Hepatocyte (in vitro differentiated cells): ENCODE measurements around the gene LMX1A. TPM values are rescaled to one million over a fixed set of nuclear protein-coding genes. Genes with fewer than 3 reads are reported as not detected.
A peak's percentile ranks its signal among the peaks of the same experiment; 100 is the strongest.

Experiments
- DNase-seq: peaks from one replicate; pipeline ENCODE4 v3.0.0-alpha.2; 2016; ENCODE audit warnings: low spot score
- H2AFZ ChIP-seq: fragments of 200-600 bp; sonication (generic); 2 replicates; pipeline ENCODE4 v1.6.0; 2016; ENCODE audit warnings: antibody characterized with exemption, mild to moderate bottlenecking
- H3K27ac ChIP-seq: fragments of 200-600 bp; sonication (generic); 2 replicates; pipeline ENCODE4 v1.5.1; 2016; ENCODE audit warnings: mild to moderate bottlenecking
- H3K27me3 ChIP-seq: fragments of 200-600 bp; sonication (generic); 2 replicates; pipeline ENCODE4 v1.6.1; 2016
- H3K36me3 ChIP-seq: fragments of 200-600 bp; sonication (generic); replicated peaks from 2 replicates; pipeline ENCODE4 v1.5.1; 2016; ENCODE audit warnings: low read depth; ENCODE audit not compliant: insufficient read depth
- H3K4me1 ChIP-seq: fragments of 200-600 bp; sonication (generic); 2 replicates; pipeline ENCODE4 v1.5.1; 2016; ENCODE audit warnings: mild to moderate bottlenecking, moderate library complexity; ENCODE audit not compliant: insufficient read depth
- H3K4me2 ChIP-seq: fragments of 200-600 bp; sonication (generic); 2 replicates; pipeline ENCODE4 v1.6.0; 2016
- H3K4me3 ChIP-seq: fragments of 200-600 bp; sonication (generic); 2 replicates; pipeline ENCODE4 v1.5.1; 2016; ENCODE audit warnings: mild to moderate bottlenecking
- H3K79me2 ChIP-seq: fragments of 200-600 bp; sonication (generic); 2 replicates; pipeline ENCODE4 v1.6.0; 2017; ENCODE audit warnings: mild to moderate bottlenecking
- H3K9me2 ChIP-seq: fragments of 200-600 bp; sonication (generic); replicated peaks from 2 replicates; pipeline ENCODE4 v1.6.0; 2017; ENCODE audit warnings: mild to moderate bottlenecking; ENCODE audit not compliant: insufficient read depth
- H3K9me3 ChIP-seq: fragments of 200-600 bp; sonication (generic); 2 replicates; pipeline ENCODE4 v1.5.1; 2016; ENCODE audit warnings: low read depth, mild to moderate bottlenecking
- H4K20me1 ChIP-seq: fragments of 200-600 bp; sonication (generic); 2 replicates; pipeline ENCODE4 v1.6.0; 2016; ENCODE audit warnings: mild to moderate bottlenecking; ENCODE audit not compliant: insufficient read depth, poor library complexity, severe bottlenecking
- EZH2 ChIP-seq: fragments of 200-600 bp; sonication (generic); IDR thresholded peaks from 2 replicates; pipeline ENCODE4 v1.6.1; 2016; ENCODE audit warnings: antibody characterized with exemption, mild to moderate bottlenecking, borderline replicate concordance
- EZH2phosphoT487 ChIP-seq: fragments of 200-600 bp; sonication (generic); IDR thresholded peaks from one replicate; pipeline ENCODE4 v1.6.1; 2018; ENCODE audit warnings: antibody characterized with exemption, mild to moderate bottlenecking, low read depth, moderate library complexity; ENCODE audit not compliant: unreplicated experiment, severe bottlenecking
- WGBS: methylation state at CpG from one replicate; pipeline ENCODE4 v1.1.6; 2016; ENCODE audit warnings: low lambda C conversion rate; ENCODE audit errors: missing lambda C conversion rate; 5-methylcytosine and 5-hydroxymethylcytosine counted together
- polyA plus RNA-seq: library from polyadenylated mRNA; unstranded; fragments of >200 nt; fragmentation: Nextera tagmentation; extraction: Ambion mirVana; gene quantifications from 2 replicates; pipeline ENCODE4 v1.2.1, GENCODE V29; 2016
- total RNA-seq: library from RNA; depleted of rRNA; stranded (reverse); fragments of >200 nt; gene quantifications from 2 replicates; pipeline ENCODE4 v1.2.3, GENCODE V29; 2014
- TF ChIP-seq, protein P1 (sequence below): fragments of 200-600 bp; sonication (generic); IDR thresholded peaks from 2 replicates; pipeline ENCODE4 v1.5.1; 2016; ENCODE audit warnings: antibody characterized with exemption, mild to moderate bottlenecking; ENCODE audit not compliant: poor library complexity

LMX1A gene
- total and polyA plus RNA-seq, 2 experiments from 2014 or later, result not detected

DNA sequence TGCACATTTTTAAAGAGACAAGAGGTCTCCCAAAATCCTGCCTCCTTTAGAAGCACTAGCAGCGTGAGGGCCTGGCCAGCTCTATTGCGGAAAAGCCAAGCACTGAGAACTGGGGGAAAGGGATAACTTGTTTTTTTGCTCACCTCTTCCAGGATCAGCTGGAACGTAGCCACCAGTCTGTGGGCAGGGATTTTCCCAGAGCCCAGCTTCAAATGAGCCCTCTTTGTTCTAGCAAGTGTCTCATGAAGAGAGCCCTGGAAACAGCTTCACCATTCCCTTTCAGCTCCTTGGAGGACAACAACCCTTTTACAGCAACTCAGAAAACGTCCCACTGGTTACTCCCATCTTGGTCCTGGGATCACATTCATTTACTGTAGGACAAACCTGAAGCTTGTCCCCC lies 195.4 kb downstream of the LMX1A start:
- Histone ChIP-seq H3K4me1 (no peaks in the 10 kb centered on the region), H3K9me3 (no peaks in the 10 kb centered on the region), H2AFZ (no peak overlapping the region), H3K79me2 (no peaks in the 10 kb centered on the region), H3K4me3 (no peak overlapping the region), H3K4me2 (no peak overlapping the region), H3K9me2 (no peaks in the 10 kb centered on the region), H3K27me3 (peaks cover 19% of the 10 kb centered on the region), H3K27ac (no peak overlapping the region), H4K20me1 (no peaks in the 10 kb centered on the region), H3K36me3 (no peaks in the 10 kb centered on the region)
- 84% methylated on average over 4 of the region's 4 CpGs for WGBS
- TF ChIP-seq EZH2phosphoT487 (no peak), EZH2 (no peak)
- TF ChIP-seq, protein P1, sequence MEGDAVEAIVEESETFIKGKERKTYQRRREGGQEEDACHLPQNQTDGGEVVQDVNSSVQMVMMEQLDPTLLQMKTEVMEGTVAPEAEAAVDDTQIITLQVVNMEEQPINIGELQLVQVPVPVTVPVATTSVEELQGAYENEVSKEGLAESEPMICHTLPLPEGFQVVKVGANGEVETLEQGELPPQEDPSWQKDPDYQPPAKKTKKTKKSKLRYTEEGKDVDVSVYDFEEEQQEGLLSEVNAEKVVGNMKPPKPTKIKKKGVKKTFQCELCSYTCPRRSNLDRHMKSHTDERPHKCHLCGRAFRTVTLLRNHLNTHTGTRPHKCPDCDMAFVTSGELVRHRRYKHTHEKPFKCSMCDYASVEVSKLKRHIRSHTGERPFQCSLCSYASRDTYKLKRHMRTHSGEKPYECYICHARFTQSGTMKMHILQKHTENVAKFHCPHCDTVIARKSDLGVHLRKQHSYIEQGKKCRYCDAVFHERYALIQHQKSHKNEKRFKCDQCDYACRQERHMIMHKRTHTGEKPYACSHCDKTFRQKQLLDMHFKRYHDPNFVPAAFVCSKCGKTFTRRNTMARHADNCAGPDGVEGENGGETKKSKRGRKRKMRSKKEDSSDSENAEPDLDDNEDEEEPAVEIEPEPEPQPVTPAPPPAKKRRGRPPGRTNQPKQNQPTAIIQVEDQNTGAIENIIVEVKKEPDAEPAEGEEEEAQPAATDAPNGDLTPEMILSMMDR, result no peak
- no peak for DNase-seq

DNA sequence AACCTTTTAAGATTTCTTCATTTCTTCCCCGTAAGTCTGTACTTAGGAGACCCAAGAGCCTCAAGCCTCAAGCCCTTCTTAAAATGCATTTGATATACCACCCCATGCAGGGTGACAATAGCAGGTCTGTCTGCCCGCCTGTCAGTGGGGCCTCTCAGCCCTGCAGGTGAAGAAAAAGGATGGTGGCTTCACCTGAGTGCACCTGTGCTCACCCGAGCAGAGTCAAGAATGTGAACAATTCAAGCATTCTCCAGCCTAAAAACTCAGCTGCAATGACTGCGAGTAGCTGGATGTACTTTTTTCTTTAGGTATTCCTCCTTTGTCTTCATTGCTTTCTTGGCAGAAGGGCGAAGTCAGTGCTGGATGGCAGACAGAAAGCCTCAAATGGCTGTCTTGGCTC lies 203.3 kb downstream of the LMX1A start:
- Histone ChIP-seq H3K79me2 (no peaks in the 10 kb centered on the region), H2AFZ (no peak overlapping the region), H3K36me3 (no peaks in the 10 kb centered on the region), H3K27ac (no peak overlapping the region), H3K4me2 (no peak overlapping the region), H4K20me1 (no peaks in the 10 kb centered on the region), H3K9me3 (no peaks in the 10 kb centered on the region), H3K27me3 (peaks cover 12% of the 10 kb centered on the region), H3K4me3 (no peak overlapping the region), H3K4me1 (no peaks in the 10 kb centered on the region), H3K9me2 (no peaks in the 10 kb centered on the region)
- DNase-seq, result no peak
- TF ChIP-seq, protein P1, result no peak
- TF ChIP-seq EZH2phosphoT487, result no peak
- TF ChIP-seq EZH2, result no peak
- WGBS, result 59% methylated on average over 5 of the region's 5 CpGs

DNA sequence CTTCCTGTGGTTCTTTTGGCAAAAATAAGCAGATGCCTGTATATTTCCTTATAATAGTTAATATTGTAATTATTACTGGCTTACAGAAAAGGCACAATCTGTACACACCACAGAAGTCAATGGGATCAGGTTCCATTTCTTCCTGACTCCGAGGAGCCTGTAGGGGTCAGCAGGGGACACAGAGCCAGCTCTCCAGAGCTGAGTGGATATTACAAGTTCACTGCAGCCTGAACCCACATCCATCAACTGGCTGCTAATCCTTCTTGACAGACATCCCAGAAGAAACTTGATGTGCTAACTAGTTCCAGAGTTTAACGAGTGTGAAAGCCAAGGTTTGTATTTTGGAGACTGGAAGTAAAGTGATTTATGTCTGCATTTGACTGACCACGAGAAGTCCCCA lies 203.8 kb downstream of the LMX1A start:
- Histone ChIP-seq H3K4me1 (no peaks in the 10 kb centered on the region), H2AFZ (no peak overlapping the region), H3K27me3 (peaks cover 13% of the 10 kb centered on the region), H3K36me3 (no peaks in the 10 kb centered on the region), H3K79me2 (no peaks in the 10 kb centered on the region), H3K4me2 (no peak overlapping the region), H3K9me2 (no peaks in the 10 kb centered on the region), H3K4me3 (no peak overlapping the region), H3K27ac (no peak overlapping the region), H4K20me1 (no peaks in the 10 kb centered on the region), H3K9me3 (no peaks in the 10 kb centered on the region)
- peak; percentile 28 for DNase-seq
- 24% methylated on average over 3 of the region's 3 CpGs for WGBS
- TF ChIP-seq EZH2phosphoT487, result no peak
- TF ChIP-seq, protein P1, result peak; percentile 38

DNA sequence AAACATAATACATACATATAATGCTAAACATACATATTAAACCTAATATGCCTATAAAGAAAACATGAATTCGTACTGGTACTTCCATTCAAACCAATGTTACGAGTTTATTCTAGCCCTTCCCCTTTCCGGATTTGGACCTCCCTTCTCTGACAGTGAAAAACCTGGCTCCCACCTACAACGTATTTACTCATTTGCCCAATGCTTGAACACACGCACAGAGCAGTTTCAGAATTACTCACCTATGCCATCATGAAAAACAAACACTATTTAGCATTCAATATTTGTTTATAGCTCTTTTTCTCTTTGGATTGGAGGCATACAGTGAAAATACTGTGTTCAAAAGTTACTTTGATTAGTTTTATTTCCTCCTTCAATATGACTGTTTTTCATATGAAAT lies 204.4 kb downstream of the LMX1A start:
- H3K9me3 ChIP-seq, result no peaks in the 10 kb centered on the region
- H3K9me2 ChIP-seq, result no peaks in the 10 kb centered on the region
- no peaks in the 10 kb centered on the region for H3K36me3 ChIP-seq
- H2AFZ ChIP-seq, result no peak overlapping the region
- DNase-seq, result no peak
- WGBS, result 73% methylated on average over 5 of the region's 5 CpGs
- no peak overlapping the region for H3K27ac ChIP-seq
- no peak overlapping the region for H3K4me3 ChIP-seq
- H3K4me2 ChIP-seq, result no peak overlapping the region
- no peaks in the 10 kb centered on the region for H3K4me1 ChIP-seq
- peaks cover 10% of the 10 kb centered on the region for H3K27me3 ChIP-seq
- no peaks in the 10 kb centered on the region for H4K20me1 ChIP-seq
- H3K79me2 ChIP-seq, result no peaks in the 10 kb centered on the region
- TF ChIP-seq, protein P1, result no peak
